ENCODE measurements around the gene NCOA5. TPM values are rescaled to one million over a fixed set of nuclear protein-coding genes. Genes with fewer than 3 reads are reported as not detected.

The NCOA5 gene
- polyA plus RNA-seq, result 2.1 and 2.8 TPM in 2 replicates

GRCh38 chr20:46089417-46090388, at the start of gene NCOA5:
TSS of gene NCOA5 (minus strand) at chr20:46089962. CDS start at chr20:46079424, 10,538 bp downstream.

GRCh38 chr20:46117704-46118467, 28.1 kb upstream of the NCOA5 start, which contains the start of gene CD40:
TSS of gene CD40 (plus strand) at chr20:46118314. CDS start at chr20:46118344, 30 bp downstream.

GRCh38 chr20:46028772-46029371, 60.9 kb downstream of the NCOA5 start, which contains the start of gene SLC12A5:
TSS of gene SLC12A5 (plus strand) at chr20:46029215. CDS start at chr20:46029345, 130 bp downstream.

Other genes starting within 250 kb of the NCOA5 start
- gene ACOT8, start 232.6 kb downstream of the NCOA5 start, polyA plus RNA-seq, result 22.9 and 23.8 TPM in 2 replicates
- 0.11 and 0.56 TPM in 2 replicates for gene ZSWIM3, start 232.3 kb downstream of the NCOA5 start, polyA plus RNA-seq
- 1.1 and 2.1 TPM in 2 replicates for gene ZSWIM1, start 208.7 kb downstream of the NCOA5 start, polyA plus RNA-seq
- not detected in 2 replicates for gene SPATA25, start 202.3 kb downstream of the NCOA5 start, polyA plus RNA-seq
- gene NEURL2, start 198.8 kb downstream of the NCOA5 start, polyA plus RNA-seq, result 0.50 TPM in 1 of 2 replicates, not detected in the other
- 44.1 and 45.1 TPM in 2 replicates for gene CTSA, start 198.6 kb downstream of the NCOA5 start, polyA plus RNA-seq
- gene PLTP, start 177.8 kb downstream of the NCOA5 start, polyA plus RNA-seq, result 22.6 and 37.3 TPM in 2 replicates
- gene PCIF1, start 155.3 kb downstream of the NCOA5 start, polyA plus RNA-seq, result 5.7 and 8.0 TPM in 2 replicates
- 1.6 and 2.7 TPM in 2 replicates for gene ZNF335, start 117.8 kb downstream of the NCOA5 start, polyA plus RNA-seq
- gene MMP9, start 81.1 kb downstream of the NCOA5 start, polyA plus RNA-seq, result not detected in 2 replicates
- gene SLC12A5, start 60.7 kb downstream of the NCOA5 start, polyA plus RNA-seq, result 332 and 498 TPM in 2 replicates
- 0.47 and 1.5 TPM in 2 replicates for gene CD40, start 28.4 kb upstream of the NCOA5 start, polyA plus RNA-seq
- gene CDH22, start 218.5 kb upstream of the NCOA5 start, polyA plus RNA-seq, result 0.85 and 0.86 TPM in 2 replicates

Data from Purkinje cell (primary cell).